ENCODE data around the gene DNAJC24.
"Not testable (repeated sequence)": the region's sequence is repeated elsewhere in the genome, so short reads cannot be mapped to it uniquely, and the experiment has no call there.

DNAJC24 gene, protein sequence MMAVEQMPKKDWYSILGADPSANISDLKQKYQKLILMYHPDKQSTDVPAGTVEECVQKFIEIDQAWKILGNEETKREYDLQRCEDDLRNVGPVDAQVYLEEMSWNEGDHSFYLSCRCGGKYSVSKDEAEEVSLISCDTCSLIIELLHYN

DNA sequence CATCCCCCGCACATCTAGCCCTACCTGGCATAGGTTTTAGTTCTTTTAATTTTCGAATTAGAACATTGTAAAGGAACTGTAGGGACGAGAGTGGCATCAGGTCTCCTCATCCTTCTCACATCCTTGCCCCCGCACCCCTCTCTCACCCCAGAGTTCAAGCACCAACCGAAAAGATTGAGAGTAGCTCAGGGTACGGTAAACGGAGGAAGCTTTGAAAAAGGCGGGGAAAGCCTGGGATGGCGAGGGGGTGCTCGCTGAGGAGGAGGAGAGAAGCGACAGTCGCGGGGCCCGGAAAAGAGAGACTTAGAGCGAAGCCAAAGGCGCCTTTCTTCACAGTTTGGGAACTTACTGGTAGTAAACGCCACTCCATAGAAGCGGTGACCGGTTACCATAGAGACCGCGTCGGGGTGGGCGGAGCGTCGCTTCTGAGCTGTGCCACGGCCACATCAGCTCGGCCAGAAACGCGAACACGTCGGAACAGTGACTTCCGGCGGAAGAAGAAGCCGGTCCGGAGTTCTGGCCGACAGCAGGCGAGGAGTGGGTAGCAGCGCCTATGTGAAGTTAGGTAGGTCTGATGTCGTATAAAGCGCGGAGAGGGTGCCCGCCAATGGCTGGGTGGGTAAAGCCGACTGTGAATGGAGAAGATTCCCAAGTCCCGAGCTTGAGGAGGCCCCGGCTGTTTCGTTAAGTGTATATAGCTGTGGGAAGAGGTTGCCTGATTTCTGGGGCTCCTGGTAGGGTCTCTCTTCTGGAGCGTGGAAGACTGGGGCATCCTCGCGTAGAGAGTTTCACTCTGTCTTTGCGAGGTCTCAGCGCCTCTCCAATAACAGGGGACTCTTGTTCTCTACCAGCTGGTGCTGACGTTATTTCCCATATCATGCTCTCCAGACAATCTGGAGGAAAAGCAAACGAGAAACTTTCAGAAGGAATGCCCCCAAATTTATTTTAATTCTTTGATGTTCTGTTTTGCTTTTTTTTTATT, at the start of gene DNAJC24, which contains the start of gene DCDC1:
DNAJC24 (plus strand) TSS at position 513 of the 982 bp plus-strand sequence. CDS start 889 bp downstream, outside the sequence.
DCDC1 (minus strand) TSS at position 392 of the 982 bp plus-strand sequence. CDS start 41,459 bp downstream, outside the sequence.
- peak; percentile 95 to 96 for DNase-seq

GRCh38 chr11:31321494-31321893, 48.2 kb upstream of the DNAJC24 start:
- not testable (repeated sequence) for DNase-seq

GRCh38 chr11:31323145-31323544, 46.5 kb upstream of the DNAJC24 start:
- DNase-seq, result no peak

DNA sequence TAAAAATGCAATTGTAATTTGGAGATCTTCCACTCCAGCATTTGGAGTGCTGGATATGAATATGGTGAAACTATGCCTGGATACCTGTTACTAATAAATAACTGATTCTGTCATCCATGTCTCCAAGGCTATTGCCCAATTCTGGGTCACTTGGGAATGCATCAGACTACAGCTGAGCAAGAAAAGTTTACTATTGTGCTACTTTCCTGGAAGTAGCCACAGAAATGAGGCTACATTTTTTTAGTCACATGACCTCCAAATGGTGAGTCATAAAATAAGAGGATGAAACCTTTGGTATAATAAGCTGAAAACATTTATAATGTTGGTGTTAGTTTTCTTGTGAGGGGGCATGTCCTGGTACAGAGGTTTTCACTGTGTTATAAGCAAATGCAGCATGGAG, 44.5 kb upstream of the DNAJC24 start:
- DNase-seq, result no peak

DNA sequence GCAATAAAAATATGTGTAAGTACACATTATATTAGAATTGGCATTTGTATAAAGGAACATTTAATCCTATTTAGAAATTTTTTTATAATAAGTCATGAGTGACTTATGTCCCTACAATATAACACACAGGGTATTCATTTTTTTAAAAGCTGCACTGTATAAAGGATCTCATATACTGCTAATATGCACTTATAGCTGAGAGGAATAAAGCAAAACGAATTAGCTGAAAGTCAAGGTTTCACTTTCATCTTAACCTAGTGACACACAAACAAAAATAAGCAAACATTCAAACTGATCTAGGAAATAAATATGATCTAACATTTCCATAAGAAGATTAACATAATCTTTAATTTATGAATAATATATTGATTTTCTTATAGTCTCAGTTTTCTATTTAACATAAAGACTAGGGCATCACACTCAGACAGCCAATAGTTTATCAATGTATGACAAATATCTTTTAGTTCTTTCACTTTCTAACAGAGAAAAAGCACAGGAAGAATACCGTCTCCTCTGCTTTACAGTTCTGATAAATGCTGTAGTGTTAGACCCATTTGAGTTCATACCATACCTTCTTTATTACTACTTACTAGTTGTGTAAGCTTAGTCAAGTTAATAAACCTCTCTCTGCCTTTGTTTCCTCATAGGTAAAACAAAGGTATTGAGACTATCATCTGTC, 43.1 kb upstream of the DNAJC24 start:
- no peak for DNase-seq

DNA sequence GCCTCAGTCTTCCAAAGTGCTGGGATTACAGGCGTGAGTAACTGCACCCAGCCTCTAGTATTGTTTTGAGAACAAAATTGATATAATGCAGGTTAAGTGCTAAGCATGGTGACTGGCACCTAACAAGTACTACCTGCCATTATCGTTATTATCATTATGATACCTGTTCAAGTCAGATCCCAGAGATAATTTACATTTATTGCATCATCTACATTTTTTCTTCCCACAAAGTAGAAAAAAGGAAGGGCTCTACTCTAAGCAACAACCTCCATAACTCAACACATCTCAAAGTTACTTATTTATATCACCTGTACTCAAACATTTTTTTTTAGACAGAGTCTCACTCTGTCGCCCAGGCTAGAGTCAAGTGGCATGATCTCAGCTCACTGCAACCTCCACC, 42.2 kb upstream of the DNAJC24 start:
- DNase-seq, result no peak

- no peak for DNase-seq
These were observed 41.0 kb upstream of the DNAJC24 start for GRCh38 chr11:31328697-31329096.

DNA sequence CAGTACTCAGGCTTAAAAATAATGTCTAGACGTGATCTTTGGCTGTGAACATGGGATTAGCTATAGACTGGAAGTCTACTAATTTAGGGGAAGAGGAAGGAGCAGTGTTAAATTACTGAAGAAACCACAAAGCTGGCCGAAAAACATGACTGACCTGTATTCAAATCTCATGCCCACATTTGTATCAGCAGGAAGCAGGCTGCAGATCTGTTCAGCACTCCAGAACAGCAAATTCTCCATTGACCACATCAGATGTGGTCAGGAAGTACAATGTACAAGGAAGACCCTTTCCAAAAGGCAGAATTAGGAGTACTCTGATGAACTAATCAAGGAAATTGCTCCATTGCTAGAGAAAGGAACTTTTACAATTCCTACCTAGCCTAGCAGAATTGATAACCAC, 31.9 kb upstream of the DNAJC24 start:
- DNase-seq, result no peak

GRCh38 chr11:31340903-31341572, 28.6 kb upstream of the DNAJC24 start:
- DNase-seq, result no peak

GRCh38 chr11:31351168-31351567, 18.5 kb upstream of the DNAJC24 start:
- no peak for DNase-seq

DNA sequence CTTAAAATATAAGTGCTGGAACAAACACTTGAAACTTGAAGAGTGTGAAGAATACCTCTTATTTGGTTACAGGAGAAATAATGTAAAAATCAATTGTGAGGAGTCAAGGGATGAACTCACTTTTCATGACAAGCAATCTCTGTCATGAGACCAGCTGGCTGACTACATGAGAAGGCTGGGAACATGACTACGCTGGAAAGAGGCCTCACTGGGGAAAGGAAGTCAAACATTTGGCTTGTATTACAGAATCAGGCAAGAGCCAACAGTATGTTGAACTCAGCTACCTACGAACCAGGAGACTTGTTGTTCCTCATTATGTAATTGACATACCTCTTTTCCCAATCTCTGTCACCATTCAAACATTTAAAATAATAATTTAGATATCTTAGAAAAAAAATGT, 14.5 kb upstream of the DNAJC24 start:
- peak; percentile 55 to 68 for DNase-seq

GRCh38 chr11:31355817-31356216, 13.8 kb upstream of the DNAJC24 start:
- DNase-seq, result no peak

GRCh38 chr11:31361743-31362142, 7.9 kb upstream of the DNAJC24 start:
- no peak for DNase-seq

DNA sequence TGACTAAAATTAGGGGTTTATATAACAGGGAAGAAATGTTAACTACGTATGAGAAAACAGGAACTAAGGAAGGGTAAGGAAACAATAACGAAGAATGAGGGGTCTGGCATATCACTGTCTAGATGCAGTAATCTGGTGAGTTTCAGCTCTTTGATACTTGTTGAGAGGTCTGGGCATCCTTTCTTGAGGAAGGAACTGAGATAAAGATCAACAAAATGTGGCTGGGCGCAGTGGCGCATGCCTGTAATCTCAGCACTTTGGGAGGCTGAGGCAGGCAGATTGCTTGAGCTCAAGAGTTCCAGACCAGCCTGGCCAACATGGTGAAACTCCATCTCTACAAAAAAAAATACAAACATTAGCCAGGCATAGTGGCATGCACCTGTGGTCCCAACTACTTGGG, 2.9 kb upstream of the DNAJC24 start:
- DNase-seq, result no peak

- no peak for DNase-seq
These were observed 6.2 kb downstream of the DNAJC24 start for GRCh38 chr11:31375879-31376278.

GRCh38 chr11:31383116-31383515, 13.5 kb downstream of the DNAJC24 start:
- DNase-seq, result no peak

DNA sequence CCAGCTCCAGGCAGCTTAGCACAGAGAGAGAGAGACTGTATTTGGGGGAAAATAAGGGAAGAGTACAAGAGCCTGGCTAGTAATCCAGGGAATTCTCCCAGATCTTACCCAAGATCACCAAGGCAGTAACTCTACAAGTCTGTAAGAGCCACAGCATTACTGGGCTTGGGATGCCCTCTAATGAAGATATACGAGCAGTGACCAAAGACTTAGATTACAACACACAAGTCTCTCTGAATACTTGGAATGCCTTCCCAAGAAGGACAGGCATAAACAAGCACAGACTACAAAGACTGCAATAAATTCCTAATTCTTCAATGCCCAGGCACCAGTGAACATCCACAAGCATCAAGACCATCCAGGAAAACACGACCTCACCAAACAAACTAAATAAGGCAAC, 17.7 kb downstream of the DNAJC24 start:
- DNase-seq, result no peak

DNA sequence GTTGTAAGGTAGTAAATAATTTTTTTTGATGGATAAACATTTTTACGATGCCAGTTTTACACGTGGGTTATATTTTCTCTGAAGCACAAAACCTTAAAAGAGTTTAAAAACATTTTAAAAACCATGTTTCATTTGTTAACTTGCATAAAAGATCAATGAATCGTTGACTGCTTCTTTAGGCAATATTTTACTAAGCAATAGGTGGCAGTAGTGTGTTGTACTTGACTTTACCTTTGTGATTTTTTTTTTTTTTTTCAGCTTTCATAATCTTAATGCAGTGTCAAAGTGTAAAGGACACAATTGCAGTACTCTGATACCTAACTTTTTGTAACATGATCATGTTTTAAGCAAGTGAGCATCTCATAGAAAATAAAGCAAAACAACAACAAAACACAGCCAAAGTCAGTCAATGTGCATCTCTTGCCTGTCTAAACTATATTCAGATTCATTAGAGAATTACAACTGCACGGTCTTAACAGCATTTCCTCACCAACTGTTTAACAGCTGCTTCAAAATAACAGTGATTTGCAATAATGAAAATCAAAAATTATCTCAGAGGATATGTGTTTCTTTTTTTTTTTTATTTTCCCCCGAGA, 27.7 kb downstream of the DNAJC24 start:
- peak in 1 of 2 experiments; percentile 4 for DNase-seq

GRCh38 chr11:31404614-31405013, 35.0 kb downstream of the DNAJC24 start:
- no peak for DNase-seq

GRCh38 chr11:31408201-31408600, 38.5 kb downstream of the DNAJC24 start:
- no peak for DNase-seq

GRCh38 chr11:31412946-31413345, 43.3 kb downstream of the DNAJC24 start:
- DNase-seq, result no peak

- DNase-seq, result no peak
These were observed 44.7 kb downstream of the DNAJC24 start for GRCh38 chr11:31414338-31414737.
